ENCODE results near the gene GPR107.

The GPR107 gene

DNA sequence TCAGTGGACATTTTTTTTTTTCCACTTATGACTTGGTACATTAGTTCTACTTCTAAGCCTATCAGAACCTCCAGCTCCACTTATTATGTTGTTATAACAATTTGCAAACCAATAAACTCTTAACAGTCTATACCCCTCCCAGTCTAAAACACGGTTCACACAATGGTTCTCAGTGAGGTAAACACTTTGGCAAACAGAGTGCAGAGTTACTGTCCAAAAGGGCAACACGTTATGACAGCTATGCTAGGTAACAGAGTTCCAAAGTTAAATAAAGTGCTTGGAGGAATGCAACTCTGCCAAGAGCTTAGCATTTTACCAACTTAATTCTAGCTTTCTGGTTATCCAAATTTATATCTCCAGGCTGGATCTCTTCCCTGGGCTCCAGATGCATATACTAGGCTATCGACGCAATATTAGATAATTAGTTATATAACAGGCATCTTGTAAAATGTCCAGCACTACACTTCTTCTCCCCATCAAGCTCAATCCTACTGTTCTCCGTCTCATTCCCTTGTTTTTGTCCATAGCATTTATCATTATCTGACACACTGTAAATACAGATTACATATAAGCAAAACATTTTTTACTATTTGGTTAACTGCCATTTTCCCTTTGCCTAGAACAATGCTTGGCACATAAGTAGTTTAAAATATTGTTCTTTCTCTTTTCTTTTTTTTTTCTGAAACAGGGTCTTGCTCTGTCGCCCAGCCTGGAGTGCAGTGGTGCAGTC lies 25.0 kb upstream of the GPR107 start:
- no peak for DNase-seq

DNA sequence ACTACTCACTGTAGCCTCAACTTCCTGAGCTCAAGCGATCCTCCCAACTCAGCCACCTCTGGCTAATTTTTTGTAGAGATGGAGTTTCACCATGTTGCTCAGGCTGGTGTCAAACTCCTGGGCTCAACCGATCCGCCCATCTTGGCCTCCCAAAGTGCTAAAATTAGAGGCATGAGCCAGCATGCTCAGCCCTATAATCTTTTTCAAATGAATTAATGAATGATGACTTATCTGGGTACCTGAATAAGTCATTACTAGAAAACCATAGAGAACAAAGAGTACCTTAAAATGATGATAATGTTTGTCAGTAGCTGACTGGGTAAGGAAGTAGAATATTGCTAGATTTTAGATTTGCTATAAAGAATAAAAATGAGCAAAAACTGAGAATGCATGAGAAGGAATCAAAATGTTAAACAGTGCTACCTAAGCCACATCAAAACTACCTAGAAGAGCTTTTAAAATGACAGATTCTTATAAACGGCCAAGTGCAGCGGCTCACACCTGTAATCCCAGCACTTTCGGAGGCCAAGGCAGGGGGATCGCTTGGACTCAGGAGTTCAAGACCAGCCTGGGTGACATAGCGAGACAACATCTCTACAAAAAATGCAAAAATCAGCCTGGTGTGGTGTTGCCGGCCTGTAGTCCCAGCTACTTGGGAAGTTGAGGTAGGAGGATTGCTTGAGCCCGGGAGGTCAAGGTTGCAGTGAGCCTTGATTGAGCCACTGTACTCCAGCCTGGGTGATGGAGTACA lies 24.3 kb upstream of the GPR107 start:
- no peak for DNase-seq

DNA sequence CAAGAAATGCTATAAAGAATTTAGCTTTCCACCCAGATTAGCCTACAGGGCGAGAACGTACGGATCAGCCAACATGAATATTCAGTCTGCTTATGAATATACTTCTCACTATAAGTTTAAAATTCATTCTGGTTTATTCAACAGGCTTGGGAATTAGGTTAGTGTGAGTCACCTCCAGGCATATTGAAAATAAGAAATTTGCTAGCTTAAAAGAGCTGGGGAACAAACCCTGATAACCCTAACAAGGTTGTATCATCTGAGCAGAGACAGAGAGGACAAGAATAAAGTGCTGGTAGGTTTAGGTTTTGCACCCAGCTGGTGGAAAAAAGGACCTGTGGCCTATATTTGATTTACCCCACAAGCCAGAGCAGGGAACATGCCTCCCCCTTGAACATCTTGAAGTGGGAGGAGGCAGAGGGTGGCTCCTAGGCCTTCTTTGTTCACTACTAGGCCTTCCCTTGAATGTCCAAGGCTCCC lies 23.0 kb upstream of the GPR107 start:
- DNase-seq: no peak

DNA sequence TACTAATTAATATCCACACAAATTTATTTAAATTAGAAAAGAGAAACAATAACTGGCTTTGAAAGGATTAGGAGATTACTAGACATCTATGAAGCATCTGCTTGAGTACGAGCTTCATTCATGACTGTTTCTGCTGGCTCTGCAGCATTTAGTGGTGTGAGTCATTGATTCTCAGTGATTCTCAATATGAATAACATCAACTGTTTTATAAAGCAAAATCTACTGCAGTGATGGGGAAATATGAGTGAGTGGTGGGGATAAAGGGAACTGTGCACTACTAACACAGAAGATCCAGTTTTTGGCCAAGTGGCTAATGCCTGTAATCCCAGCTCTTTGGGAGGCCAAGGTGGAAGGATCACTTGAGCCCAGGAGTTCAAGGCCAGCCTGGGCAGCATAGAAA lies 19.1 kb upstream of the GPR107 start:
- no peak for DNase-seq

DNA sequence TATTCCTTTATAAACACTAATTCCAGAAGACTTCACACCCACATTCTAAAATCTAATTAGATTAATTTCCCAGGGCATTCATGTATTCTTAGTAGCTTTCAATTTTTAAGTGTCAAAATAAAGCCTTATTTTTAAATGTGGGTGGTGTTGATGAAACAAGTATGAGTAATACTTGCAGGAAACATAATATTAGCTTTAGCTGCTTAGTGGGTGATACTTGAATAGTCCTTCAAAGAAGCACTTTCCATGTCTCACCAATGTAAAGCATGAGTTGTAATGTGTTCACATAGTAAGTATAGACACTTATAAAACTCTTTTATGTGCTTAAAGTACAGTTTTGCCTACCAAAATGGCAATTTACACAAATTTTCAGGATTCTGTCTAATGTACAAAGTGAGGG lies 17.6 kb upstream of the GPR107 start:
- no peak for DNase-seq

DNA sequence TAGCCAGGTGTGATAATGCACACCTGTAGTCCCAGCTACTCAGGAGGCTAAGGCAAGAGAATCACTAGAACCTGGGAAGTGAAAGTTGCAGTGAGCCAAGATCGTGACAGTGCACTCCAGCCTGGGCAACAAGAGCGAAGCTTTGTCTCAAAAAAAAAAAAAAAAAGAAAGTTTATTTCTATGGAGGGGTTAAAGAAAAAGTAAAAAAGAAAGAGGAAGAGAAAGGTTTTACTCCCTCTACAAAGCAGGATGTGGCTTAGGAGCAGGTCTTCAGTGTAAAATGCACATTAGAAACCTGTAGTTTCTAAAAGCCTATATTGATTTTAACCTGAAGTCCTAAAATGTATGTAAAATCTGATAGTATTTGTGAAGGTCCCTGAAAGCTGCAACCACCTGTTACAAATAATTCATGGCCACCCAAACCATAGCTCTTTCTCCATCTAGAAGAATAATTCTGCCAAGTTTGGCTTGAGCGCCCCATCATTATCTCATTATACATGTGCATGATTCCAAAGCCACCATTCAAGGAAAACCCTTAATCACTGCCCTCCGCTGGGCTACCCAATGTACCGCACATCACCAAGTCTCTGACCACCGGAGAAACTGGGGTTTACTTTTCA lies 14.1 kb upstream of the GPR107 start:
- no peak for DNase-seq

DNA sequence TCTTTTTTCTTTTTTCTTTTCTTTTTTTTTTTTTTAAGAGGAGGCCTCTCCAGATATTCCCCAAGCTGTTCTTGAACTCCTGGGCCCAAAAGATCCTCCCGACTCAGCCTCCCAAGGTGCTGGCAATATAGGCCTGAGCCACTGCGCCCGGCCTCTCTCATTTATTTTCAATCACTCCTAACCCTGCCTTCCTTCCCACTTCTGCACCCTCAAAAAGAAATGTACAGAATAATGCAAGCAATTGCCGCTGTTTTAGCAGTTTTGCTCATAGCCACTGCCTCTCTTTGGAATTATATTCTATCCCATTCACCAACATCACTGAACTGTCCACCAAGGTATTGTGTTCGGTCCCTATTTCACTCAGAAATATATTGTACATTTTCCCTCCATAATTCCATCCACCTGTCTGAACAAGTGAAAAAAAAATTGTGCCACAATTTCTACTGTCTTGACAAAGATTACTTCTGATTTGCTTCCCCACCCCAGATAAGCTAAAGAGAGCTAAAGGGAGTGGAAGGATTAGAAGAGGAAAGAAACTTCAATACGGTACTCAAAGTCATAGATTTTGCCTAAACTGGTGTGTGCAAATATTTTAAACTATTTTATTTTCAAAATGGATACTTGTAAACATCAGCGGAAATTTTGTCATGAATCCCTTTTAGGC lies 12.6 kb upstream of the GPR107 start:
- no peak for DNase-seq

DNA sequence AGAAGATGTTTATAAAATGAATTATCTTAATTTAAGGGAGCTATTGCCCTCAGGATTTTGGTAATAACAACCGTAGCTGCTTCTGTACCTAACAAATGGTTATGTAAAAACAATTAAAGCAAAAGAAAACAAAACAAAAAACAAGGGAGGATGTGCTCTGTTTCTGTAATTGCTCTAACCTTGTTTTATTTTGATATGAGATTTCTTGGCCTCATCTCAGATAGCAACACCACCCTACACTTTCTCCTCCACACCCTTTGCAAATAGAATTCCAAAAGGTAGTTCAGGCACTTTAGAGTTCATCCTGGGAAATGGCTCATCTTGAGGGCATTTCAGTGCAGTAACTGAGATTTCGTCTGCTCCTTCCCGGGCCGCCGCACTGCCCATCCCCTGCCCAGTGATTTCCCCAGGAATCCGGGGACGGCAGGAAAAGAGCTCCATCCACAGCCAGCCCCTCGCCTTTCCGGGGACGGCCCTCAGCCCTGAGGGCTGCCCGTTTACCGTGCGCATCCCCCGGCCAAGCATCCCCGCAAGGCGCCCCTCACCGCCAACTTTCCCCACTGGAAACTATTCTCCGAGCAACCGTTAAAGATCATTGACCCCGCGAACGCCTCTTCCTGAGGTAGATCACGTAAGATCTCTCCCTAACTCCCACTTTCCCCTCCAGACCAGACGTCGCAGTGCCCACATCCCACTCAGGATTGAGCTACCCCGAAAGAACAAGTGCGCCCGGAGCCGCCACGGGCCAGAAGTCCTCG lies 11.9 kb upstream of the GPR107 start:
- DNase-seq: no peak

DNA sequence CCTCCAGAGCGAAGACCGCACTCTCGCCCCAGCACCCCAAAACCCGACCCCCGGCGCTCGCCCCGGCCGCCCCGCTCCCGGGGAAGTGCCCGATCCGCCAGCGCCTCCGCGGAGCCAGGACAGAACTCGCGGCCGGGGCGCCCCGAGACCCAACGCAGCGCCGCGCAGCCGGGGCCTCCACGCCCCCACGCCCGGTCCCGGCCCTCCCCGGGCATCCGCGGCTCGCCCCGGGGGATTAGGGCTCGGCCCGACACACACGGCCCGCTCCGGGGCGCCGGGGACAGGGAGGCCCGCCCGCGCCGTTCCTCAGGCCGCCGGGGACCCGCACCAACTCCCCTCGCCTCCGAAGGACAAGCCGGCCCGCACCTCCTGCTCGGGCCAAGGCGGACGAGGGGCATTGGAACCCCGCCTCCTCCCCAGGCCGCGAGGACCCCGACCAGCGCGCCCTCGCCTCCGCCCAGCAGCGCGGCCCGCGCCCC lies 11.3 kb upstream of the GPR107 start:
- DNase-seq: no peak

DNA sequence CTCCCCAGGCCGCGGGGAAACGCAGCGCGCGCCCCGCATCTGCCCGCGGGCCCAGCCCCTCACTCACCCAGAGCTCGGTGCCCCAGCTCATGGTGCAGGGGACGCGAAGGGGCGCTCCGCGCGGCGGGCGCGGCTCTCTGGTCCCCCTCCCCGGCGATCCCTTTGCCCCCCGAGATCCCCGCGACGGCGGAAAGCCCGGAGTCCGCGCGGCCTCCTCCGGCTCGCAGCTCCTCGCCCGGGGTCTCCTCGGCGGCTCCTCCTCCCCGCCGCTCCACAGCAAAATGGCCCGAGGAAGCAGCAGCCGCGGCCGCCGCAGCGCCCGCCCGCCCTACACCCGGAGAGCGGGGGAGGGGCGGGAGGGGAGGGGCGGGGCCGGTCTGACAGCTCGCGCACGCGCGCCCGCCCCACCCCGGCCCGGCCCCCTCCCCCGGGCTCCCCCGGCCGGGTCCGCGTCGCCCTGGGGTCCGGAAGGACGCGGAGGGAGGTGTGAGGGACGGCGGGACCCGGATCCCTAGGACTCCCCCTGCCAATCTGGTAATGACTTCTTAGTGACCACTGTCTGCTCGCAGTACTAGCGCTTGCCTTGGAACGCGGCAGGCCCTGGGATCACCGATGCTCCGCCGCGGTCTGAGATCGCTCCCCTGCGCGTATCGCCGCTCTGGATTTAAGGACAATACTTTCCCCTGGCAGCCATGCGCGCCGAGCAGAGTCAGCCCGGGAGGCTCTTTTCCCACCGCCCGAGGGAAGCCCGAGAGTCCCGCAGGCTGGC lies 10.6 kb upstream of the GPR107 start, which contains the start of gene FNBP1:
FNBP1 (minus strand) TSS at position 305 of the 769 bp plus-strand sequence; CDS start at position 91, 214 bp downstream.
- peak; percentile 73 for DNase-seq

DNA sequence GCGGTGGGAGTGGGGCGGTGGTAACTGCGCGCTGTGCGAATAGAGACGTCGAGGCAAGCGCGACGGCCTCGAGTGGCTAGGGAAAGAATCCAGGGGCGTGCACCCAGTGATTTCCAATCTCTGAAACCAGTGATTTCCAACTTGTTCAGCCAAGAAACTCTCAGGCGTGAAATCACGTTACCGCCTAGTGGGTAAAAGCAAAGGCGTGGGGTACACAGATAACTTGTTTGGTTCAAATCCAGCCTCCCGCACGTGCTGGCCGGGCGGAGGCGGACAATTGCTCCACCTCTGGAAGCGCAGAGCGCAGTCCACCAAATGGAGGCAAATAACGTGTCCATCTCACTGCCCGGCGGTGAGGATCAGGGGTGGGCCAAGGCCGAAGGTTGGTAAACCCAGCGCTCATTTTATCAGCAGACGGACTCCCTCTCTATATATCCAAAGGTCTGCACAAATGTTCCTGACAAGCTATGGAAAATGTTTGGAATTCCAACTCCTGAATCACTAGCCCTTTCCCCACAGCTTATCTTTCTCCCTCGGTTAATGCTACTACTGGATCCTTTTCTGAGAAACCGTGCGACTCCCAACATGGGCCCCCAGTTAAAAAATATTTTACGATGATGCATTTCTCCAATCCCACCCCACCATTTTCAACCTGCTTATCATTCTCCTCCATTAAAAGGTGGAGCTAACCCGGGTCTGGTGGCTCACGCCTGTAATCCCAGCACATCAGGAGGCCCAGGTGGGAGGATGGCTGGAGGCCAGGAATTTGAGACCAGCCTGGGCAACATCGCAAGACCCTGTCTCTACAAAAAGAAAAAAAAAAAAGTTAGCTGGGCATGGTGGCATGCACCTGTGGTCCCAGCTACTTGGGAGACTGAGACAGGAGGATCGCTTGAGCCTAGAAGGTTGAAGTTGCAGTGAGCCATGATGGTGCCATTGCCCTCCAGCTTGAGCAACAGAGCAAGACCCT lies 9.8 kb upstream of the GPR107 start:
- DNase-seq: no peak

DNA sequence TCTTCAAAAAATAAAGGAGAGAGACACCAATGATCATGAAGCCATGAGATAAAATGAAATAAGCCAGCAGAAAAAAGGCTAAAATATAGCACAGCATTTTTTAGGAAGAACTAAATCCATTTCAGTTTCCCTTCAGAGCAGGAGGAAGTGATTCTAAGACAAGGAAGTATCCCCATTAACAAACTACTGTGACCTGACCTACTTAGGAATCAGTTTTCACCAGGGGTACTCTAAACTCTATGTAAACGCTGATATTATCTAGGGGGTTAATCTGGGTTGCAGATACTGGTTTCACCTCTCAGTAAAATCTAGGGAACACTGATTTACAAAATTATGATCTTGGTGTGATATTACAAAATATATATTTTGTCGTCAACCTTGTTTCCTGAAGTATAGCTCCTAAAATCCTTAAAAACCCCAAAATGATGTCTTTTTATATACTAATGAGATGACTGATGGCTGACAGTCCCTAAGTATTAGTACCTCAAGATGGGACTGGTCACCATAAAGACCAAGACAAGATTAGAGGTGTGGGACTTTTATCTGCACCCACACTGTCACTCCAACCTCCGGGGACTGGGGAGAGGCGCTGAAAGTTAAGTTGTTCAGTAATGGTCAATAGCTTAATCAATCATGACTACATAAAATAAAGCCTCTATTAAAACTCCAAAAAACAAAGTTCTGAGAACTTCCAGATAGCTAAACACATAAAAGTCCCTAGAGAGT lies 7.8 kb upstream of the GPR107 start:
- DNase-seq: no peak

DNA sequence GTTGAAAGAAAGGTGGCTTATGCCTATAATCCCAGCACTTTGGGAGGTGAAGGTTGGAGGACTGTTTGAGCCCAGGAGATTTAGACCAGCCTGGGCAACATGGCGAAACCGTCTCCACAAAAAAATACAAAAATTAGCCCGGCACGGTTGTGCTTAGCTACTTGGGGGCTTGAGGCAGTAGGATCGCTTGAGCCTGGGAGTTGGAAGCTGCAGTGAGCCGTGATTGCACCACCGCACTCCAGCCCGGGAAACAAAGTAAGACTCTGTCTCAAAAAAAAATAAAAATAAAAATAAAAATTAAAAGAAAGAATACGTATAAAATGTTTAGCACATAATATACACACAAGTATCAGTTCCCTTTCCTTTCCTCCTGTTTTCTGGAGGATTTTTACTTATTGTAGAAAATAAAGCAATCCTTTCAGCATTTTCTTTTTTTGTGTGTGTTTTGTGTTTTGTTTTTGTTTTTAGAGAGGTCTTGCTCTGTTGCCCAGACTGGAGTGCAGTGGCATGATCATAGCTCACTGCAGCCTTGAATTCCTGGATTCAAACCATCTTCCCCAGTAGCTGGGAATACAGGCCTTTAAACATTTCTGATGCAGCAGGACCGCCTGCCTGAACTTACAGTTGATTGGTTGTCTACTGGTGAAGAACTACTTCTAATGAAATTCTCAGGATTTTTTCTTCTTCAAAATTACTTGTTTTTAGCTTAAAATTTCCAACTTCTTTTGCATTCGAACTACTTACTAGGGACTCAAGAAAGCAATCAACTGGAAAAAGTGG lies 4.1 kb upstream of the GPR107 start:
- no peak for DNase-seq

DNA sequence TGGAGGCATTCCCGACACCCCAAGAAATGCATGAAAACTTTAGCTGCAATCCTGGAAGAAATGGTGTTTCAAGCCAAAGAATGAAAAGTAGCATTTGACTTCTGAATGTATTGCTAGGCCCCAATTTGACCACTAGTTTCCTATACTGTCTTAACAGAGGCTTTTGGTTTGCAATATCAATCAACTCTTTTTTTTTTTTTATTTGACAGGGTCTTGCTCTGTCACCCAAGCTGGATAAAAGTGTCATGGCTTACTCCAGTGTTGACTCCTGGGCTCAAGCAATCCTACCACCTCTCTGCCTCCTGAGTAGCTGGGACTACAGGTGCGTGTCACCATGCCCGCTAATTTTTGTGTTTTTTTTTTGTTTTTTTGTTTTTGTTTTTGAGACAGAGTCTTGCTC lies 3.2 kb upstream of the GPR107 start:
- no peak for DNase-seq

DNA sequence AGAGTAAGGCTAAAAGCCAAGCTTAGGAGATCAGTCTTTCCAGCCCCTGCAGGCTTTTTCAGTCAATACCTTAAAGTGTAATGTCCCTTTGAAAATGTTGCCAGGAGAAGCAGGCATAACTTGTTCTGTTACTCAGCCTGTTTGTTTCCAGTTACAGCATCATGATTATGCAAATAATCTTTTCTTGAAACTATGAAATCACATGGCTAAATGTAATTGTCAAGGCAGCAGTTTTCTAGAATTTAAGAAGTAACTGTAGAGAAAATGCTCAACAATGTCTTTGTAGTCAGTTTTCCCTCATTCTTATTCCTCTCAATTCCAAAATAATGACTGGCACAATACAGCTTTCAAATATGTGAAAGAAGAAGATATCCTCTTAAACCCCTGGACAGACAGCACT lies 1.9 kb upstream of the GPR107 start:
- DNase-seq: no peak

DNA sequence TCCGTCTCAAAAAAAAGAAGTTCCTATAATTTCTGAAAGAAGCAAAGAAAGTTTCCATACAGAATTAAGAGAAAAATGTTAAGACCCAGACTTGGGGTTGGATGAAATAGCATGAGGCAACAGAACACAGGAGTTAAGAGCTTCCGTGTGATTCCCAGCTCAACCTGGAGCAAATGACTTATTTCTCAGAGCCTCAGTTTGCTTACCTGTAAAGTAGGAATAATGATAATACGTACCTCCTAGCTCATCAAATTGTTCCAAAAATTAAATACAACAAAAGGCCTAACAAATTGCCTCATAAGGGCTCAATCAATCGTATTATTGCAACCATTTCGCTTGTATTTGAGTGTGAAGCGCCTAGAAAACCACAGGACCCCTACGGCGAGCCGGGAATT lies 600 bp upstream of the GPR107 start:
- no peak for DNase-seq

DNA sequence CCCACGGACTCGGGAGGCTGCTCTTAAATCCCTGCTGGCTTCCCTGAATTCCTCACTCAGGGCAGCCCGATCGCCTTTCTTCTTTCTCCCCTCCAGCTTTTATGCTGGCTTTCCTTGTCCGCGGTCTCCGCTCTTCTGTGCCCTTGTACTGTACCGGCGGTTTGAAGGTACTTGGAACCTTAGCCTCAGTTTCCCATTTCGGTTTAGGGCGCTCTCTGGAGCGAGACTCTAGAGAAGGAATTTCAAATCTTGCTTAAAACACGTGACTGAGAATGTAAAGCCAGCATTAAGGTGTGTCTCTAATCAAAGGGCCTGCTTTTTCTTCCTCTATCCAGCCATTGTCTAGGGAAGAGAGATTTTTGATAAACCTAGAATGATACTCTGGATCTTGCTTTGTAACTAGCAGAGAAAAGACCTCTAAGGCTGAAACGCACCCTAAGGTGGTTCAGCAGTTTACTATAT lies 650 bp downstream of the GPR107 start:
- no peak for DNase-seq

DNA sequence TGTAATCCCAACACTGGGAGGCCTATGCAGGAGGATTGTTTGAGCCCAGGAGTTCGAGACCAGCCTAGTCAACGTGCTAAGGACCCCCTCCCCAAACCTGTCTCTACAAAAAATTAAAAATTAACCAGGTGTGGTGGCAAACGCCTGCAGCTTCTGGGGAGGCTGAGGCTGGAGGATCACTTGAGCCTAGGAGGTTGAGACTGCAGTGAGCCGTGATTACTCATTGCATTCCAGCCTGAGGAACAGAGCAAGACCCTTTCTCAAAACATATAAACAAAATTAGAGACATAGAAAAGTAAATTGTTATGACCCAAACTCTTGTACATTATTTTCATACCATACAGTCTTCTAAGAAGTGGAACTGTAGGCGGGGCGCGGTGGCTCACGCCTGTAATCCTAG lies 1.1 kb downstream of the GPR107 start:
- no peak for DNase-seq

DNA sequence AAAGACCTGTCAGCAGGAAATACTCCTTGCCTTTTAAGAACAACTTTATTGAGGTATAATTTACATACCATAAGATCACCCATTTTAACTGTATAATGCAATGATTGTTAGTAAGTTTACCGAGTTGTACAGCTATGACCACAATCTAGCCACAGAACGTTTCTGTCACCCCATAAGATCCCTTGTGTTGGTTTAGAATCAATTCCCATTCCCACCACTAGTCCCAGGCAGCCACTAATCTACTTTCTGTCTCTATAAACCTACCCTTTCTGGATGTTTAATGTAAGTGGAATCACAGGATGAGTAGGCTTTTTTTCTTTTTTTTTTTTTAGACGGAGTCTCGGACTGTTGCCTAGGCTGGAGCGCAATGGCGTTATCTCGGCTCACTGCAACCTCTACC lies 4.4 kb downstream of the GPR107 start:
- no peak for DNase-seq
